Fibroblast of the aortic adventitia (primary cell): ENCODE measurements around the gene MBL2. TPM values are rescaled to one million over a fixed set of nuclear protein-coding genes. Genes with fewer than 3 reads are reported as not detected.

Experiments used
- DNase-seq: peaks from one replicate; pipeline ENCODE4 v3.0.0-alpha.2; 2010; ENCODE audit warnings: low read depth
- H3K4me3 ChIP-seq: 2 replicates; pipeline ENCODE4 v1.5.1; 2011; ENCODE audit warnings: low read depth, mild to moderate bottlenecking, control low read depth, low read length, moderate library complexity
- CTCF ChIP-seq: IDR thresholded peaks from 2 replicates; pipeline ENCODE4 v1.5.1; 2011; ENCODE audit warnings: mild to moderate bottlenecking, low read length, control low read depth, inconsistent platforms; ENCODE audit not compliant: insufficient read depth
- total RNA-seq: library from RNA; depleted of rRNA; stranded (reverse); fragments of >200 nt; gene quantifications from 2 replicates; pipeline ENCODE4 v1.2.3, GENCODE V29; 2012; ENCODE audit warnings: low replicate concordance

MBL2 gene
- total RNA-seq, 1 donor: not detected

- TF ChIP-seq CTCF: no peak
- H3K4me3 ChIP-seq: no peak overlapping the region
- no peak for DNase-seq
These were observed 28.4 kb downstream of the MBL2 start for GRCh38 chr10:52744057-52744805.

- H3K4me3 ChIP-seq: no peak overlapping the region
- no peak for DNase-seq
- TF ChIP-seq CTCF: no peak
These were observed 29.9 kb downstream of the MBL2 start for GRCh38 chr10:52742731-52743130.

- no peak for TF ChIP-seq CTCF
- DNase-seq: no peak
- H3K4me3 ChIP-seq: no peak overlapping the region
These were observed 30.7 kb downstream of the MBL2 start for GRCh38 chr10:52741851-52742250.

- H3K4me3 ChIP-seq: no peak overlapping the region
- DNase-seq: peak; percentile 32
- TF ChIP-seq CTCF: peak; percentile 95
These were observed 31.5 kb downstream of the MBL2 start for GRCh38 chr10:52740913-52741675.

- DNase-seq: no peak
- no peak overlapping the region for H3K4me3 ChIP-seq
- TF ChIP-seq CTCF: no peak
These were observed 32.4 kb downstream of the MBL2 start for GRCh38 chr10:52740155-52740549.

GRCh38 chr10:52739380-52740154 is 33.0 kb downstream of the MBL2 start:
- TF ChIP-seq CTCF: no peak
- no peak overlapping the region for H3K4me3 ChIP-seq
- DNase-seq: no peak
